ENCODE measurements around the gene LILRA5.
A peak's percentile ranks its signal among the peaks of the same experiment; 100 is the strongest.
"Not testable (repeated sequence)": the region's sequence is repeated elsewhere in the genome, so short reads cannot be mapped to it uniquely, and the experiment has no call there.

The LILRA5 gene

DNA sequence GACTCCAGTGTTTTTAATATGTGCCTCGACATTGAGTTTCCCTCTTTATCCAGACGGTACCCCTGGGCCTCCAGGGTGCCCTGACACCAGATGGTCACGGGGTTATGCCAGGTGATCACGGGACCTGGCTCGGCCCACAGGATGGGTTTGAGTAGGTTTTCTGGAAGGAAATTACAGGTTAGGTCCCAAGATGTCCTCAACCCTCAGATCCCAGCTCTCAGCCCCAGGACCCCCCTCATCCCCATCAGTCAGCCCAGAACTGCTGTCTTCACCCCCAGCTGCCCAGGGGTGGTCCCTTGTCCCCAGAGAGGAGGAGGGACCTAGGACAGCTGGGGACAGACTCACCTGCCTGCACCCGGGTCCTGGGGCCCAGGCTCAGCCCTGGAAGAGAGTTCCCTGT is 25.6 kb upstream of the LILRA5 start:
- H3K9me3 Mint-ChIP-seq: no peaks in the 10 kb centered on the region
- H3K27ac Mint-ChIP-seq: no peak overlapping the region
- H3K4me3 Mint-ChIP-seq: no peak overlapping the region
- H3K36me3 Mint-ChIP-seq (ENCODE audit: low read depth): no peaks in the 10 kb centered on the region
- H3K27me3 Mint-ChIP-seq (ENCODE audit: low read depth): peaks cover 17% of the 10 kb centered on the region
- H3K4me1 Mint-ChIP-seq (ENCODE audit: low read depth): no peaks in the 10 kb centered on the region

DNA sequence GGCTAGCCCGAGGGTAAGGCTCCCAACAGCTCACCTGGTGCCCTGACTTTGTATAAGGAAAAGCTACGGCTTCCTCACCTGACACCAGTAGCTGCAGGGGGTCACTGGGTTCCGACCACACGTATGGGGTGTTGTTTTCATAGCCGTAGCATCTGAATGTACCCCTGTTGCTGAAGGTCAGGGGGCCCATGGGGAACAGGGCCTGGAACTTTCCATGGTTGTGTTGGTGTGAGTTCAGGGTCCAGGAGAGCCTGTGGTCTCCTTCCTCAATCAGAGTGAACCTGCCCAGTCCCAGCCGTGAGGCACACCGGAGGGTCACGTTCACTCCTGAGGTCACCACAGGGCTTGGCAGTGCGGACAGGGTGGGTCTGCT is 24.9 kb upstream of the LILRA5 start:
- H3K27me3 Mint-ChIP-seq (ENCODE audit: low read depth): peaks cover 12% of the 10 kb centered on the region
- H3K4me3 Mint-ChIP-seq: no peak overlapping the region
- no peaks in the 10 kb centered on the region for H3K4me1 Mint-ChIP-seq (ENCODE audit: low read depth)
- H3K27ac Mint-ChIP-seq: no peak overlapping the region
- no peaks in the 10 kb centered on the region for H3K36me3 Mint-ChIP-seq (ENCODE audit: low read depth)
- no peaks in the 10 kb centered on the region for H3K9me3 Mint-ChIP-seq

DNA sequence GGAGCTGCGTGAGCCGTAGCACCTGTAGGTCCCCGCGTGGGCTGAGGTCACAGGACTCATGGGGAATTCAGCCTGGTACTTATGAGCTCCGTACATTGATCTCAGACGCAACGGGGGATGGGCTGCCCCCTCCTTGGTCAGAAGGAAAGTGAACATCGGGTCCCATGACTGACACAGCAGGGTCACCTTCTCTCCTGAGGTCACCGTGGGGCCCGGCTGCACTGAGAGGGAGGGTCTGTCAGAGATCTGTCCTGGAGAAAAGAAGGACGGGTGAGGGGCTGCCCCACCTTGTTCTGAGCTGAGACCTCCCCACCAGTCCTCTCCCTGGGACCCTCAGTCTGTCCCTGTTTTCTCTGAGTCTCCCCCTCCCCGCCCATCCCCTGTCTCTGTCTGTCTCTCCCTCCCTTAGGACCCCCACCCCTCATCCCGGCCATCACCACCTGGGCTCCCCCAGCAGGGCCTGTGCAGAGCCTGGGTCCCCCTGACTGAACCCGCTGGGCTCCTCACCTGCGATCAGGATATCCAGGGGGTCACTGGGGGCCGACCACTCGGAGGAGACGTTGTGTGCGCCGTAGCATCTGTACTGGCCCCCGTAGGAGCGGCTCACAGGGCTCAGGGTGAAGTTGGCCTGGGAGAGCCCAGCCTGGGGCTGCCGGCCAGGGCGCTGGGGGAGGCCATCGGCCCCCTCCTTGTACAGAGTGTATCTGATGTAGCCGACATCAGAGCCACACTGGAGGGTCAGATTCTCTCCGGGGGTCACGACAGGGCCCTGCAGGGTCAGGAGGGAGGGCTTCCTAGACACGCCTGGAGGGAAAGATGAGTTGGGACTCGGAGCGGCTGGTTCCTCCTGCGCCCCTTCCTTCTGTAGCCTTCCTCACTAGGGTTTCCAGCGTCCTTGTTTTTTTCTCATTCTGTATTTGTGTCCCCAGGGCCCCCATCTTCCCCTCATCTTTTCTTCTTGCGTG is 24.2 kb upstream of the LILRA5 start:
- H3K27me3 Mint-ChIP-seq (ENCODE audit: low read depth): peaks cover 12% of the 10 kb centered on the region
- H3K4me3 Mint-ChIP-seq: no peak overlapping the region
- H3K36me3 Mint-ChIP-seq (ENCODE audit: low read depth): no peaks in the 10 kb centered on the region
- H3K4me1 Mint-ChIP-seq (ENCODE audit: low read depth): no peaks in the 10 kb centered on the region
- H3K27ac Mint-ChIP-seq: no peak overlapping the region
- no peaks in the 10 kb centered on the region for H3K9me3 Mint-ChIP-seq

DNA sequence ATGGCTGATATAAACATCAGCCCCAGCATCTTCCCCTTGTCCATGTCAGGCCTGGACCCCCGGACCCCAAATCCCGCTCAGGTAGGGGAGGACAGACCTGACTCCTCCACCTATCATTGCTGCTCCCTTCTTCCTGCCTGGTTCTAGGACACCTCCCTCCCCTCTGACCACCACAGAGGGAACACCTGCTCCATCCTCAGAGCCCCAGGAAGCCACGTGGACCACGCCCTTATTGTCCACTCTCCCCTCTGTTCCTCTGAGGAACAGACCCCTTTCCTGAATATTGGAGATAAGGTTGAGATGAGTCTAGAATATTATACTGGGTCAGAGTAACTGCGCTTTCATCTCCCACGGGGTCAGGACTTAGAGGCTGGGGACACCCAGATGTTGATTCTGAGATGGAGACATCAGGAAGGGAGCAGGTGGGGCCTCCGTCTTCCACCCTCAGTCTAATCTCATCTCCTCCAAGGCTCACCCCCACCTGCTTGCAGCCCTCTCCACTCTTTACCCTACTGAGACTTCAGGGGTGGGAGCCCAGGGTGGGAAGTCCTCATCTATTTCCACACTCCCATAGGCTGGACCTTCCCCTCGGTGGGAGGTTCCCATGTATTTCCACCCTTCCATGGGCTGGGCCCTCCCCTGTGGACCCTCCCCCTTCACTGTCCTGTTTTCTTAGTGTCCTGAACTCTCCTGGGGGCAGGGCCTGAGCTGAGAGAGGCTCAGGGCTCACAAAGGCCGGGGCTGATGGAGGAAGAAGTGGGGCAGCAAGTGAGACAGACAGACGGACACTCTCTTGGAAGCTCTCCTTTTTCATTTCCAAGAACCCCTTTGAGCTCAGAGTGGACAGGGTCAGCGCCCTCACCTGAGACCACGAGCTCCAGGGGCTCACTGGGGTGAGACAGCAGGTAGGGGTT is 23.3 kb upstream of the LILRA5 start:
- Mint-ChIP-seq H3K27me3 (ENCODE audit: low read depth) (peaks cover 12% of the 10 kb centered on the region), H3K4me1 (ENCODE audit: low read depth) (no peaks in the 10 kb centered on the region), H3K27ac (peak overlapping the region; percentile 16), H3K9me3 (no peaks in the 10 kb centered on the region), H3K36me3 (ENCODE audit: low read depth) (no peaks in the 10 kb centered on the region), H3K4me3 (no peak overlapping the region)

DNA sequence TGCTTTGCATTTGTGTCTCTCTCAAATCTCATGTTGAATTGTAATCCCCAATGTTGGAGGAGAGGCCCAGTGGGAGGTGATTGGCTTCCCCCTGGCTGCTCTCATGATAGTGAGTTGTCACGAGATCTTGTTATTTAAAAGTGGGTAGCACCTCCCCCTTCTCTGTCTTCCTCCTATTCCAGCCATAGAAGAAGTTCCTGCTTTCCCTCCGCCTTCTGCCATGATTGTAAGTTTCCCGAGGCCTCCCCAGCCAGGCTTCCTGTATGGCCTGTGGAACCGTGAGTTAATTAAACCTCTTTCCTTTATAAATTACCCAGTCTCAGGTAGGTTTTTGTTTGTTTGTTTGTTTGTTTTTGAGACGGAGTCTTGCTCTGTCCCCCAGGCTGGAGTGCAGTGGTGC is 22.2 kb upstream of the LILRA5 start:
- H3K36me3 Mint-ChIP-seq (ENCODE audit: low read depth): no peaks in the 10 kb centered on the region
- no peak overlapping the region for H3K27ac Mint-ChIP-seq
- peaks cover 11% of the 10 kb centered on the region for H3K27me3 Mint-ChIP-seq (ENCODE audit: low read depth)
- H3K4me3 Mint-ChIP-seq: no peak overlapping the region
- H3K9me3 Mint-ChIP-seq: no peaks in the 10 kb centered on the region
- no peaks in the 10 kb centered on the region for H3K4me1 Mint-ChIP-seq (ENCODE audit: low read depth)

DNA sequence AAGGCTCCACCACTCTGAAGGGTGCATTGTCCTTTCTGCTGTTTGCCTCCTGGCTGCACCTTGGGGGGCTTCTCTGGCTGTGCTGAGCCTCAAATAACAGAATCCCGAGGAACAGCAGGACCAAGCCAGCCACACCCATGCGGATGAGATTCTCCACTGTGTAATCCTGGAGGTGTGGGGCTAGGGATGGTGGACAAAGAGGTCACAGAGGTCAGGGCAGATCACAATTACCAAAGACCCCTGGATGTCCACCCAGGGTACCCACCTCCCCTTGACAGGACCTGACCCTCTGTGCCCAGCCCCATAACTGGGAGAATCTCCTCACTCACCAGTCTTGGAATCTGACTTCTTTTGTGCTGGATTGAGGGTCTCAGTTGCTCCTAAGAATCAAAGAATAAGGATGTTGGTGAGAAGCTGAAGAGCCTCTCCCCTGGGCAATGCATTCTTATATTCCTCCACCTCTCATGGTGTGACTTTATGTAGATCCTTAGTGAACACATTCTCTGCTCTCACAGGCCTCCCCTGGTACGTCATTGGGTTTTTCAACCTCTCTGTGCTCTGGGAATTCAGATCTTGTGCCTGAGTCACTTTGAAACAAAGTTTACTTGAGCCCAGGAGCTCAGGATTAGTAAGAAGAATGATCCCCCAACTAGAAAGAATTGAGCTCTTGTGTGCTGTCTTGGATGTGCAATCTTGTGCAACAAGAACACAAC is 20.8 kb upstream of the LILRA5 start:
- Mint-ChIP-seq H3K4me3 (no peak overlapping the region), H3K9me3 (no peaks in the 10 kb centered on the region), H3K27me3 (ENCODE audit: low read depth) (peaks cover 1% of the 10 kb centered on the region), H3K4me1 (ENCODE audit: low read depth) (peaks cover 1% of the 10 kb centered on the region), H3K27ac (no peak overlapping the region), H3K36me3 (ENCODE audit: low read depth) (no peaks in the 10 kb centered on the region)

DNA sequence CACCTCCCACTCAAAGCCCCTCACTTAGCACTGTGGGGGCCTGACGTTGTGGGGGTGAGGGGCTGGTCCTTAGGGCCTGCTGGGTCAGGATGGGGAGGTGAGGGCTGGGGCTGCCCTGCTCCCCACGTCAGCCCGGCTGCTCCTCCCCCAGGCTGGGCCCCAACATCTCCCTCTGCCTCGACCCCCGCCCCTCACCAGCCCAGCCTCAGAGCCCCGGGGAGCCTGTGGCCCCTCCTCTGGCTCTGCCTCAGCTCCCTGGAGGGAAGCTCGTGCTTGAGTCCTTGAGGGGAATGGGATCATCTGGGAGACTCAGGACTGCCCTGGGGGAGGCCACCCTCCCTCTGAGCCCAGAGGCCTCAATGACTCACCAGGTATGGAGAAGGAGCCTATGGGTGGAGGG is 19.2 kb upstream of the LILRA5 start:
- peaks cover 4% of the 10 kb centered on the region for H3K27me3 Mint-ChIP-seq (ENCODE audit: low read depth)
- no peaks in the 10 kb centered on the region for H3K36me3 Mint-ChIP-seq (ENCODE audit: low read depth)
- H3K4me3 Mint-ChIP-seq: no peak overlapping the region
- no peaks in the 10 kb centered on the region for H3K9me3 Mint-ChIP-seq
- no peak overlapping the region for H3K27ac Mint-ChIP-seq
- peaks cover 5% of the 10 kb centered on the region for H3K4me1 Mint-ChIP-seq (ENCODE audit: low read depth)

DNA sequence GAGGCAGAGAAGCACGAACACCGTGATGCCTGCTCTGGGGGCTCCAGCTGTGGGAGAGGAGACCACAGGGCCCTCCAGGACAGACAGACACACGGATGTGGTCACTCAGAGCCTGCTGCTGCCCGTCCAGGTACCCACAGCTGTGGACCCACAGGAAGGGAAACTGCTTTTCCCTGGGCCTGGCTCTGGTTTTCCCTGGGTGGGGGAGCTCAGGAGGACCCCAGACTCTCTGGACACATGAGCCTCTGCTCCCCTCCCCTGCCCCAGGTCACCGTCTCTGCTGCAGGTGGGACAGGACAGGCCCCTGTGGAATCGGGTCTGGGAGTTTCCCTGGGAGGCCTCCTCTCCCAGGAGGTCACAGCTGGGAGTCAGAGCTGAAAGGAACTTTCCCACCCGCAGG is 18.7 kb upstream of the LILRA5 start:
- Mint-ChIP-seq H3K4me3 (no peak overlapping the region), H3K27ac (no peak overlapping the region), H3K9me3 (no peaks in the 10 kb centered on the region), H3K36me3 (ENCODE audit: low read depth) (no peaks in the 10 kb centered on the region), H3K4me1 (ENCODE audit: low read depth) (peaks cover 9% of the 10 kb centered on the region), H3K27me3 (ENCODE audit: low read depth) (peaks cover 4% of the 10 kb centered on the region)

DNA sequence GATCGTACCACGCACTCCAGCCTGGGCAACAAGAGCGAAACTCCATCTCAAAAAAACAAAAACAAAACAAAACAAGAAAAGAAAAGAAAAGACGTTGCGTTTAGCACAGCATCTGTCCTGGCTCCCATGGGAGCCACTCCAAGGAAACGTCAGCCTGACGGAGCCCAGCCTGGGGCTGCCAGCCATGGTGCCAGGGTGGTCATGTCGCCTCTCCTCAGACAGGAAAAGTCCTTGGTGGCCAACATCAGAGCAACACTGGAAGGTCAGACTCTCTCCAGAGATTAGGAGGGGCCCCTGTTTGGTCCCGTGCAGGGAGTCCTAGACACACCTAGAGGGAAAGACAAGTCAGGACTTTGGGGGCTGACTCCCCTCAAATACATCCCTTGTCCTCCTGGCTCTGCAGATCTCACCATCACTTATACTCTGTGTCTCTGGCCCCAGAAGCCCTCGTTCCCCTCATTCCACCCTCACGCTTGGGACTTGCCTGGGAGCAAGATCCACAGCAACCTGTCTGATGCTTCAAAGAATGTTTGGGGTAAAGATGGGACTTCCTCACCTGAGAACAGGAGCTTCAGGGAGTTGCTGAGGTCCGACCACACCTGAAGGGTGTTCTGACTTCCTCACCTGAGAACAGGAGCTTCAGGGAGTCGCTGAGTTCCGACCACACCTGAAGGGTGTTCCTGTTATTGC is 16.7 kb upstream of the LILRA5 start:
- no peak overlapping the region for H3K4me3 Mint-ChIP-seq
- H3K36me3 Mint-ChIP-seq (ENCODE audit: low read depth): no peaks in the 10 kb centered on the region
- peaks cover 13% of the 10 kb centered on the region for H3K4me1 Mint-ChIP-seq (ENCODE audit: low read depth)
- H3K9me3 Mint-ChIP-seq: no peaks in the 10 kb centered on the region
- H3K27me3 Mint-ChIP-seq (ENCODE audit: low read depth): peaks cover 10% of the 10 kb centered on the region
- H3K27ac Mint-ChIP-seq: no peak overlapping the region

DNA sequence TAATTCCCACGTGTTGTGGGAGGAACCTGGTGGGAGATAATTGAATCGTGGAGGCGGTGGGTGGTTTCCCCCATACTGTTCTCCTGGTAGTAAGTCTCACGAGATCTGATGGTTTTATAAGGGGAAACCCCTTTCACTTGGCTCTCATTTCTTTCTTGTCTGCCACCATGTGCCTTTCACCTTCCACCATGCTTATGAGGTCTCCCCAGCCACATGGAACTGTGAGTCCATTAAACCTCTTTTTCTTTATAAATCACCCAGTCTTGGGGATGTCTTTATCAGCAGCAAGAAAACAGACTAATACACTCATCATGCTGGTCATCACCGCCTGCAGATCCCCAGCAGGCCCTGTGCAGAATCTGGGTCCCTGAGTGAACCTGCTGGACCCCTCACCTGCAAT is 15.8 kb upstream of the LILRA5 start:
- Mint-ChIP-seq H3K27me3 (ENCODE audit: low read depth) (peaks cover 10% of the 10 kb centered on the region), H3K4me1 (ENCODE audit: low read depth) (peaks cover 13% of the 10 kb centered on the region)
- H3K9me3 Mint-ChIP-seq; H3K4me3 Mint-ChIP-seq; H3K36me3 Mint-ChIP-seq (ENCODE audit: low read depth); H3K27ac Mint-ChIP-seq: not testable (repeated sequence)

DNA sequence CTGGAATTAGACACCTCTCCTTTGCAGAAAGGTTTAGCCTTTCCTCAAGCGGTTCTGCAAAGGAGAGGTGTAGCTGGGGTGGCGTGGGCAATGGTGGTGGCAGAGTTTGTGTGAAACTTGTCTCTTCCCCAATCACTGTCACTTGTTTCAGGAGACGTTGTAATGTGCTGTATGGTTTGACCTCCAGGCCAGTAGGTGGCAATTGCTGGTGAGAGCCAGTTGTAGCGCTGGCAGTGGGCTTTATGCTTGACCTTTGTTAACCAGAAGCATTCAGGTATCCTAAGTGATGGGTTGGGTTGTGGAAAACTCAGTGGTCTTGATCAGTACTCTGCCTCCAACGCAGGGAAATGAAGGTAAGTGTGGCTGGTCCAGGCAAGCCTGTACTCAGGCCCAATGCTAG is 12.7 kb upstream of the LILRA5 start:
- no peaks in the 10 kb centered on the region for H3K9me3 Mint-ChIP-seq
- H3K4me3 Mint-ChIP-seq: no peak overlapping the region
- H3K27me3 Mint-ChIP-seq (ENCODE audit: low read depth): peaks cover 26% of the 10 kb centered on the region
- H3K36me3 Mint-ChIP-seq (ENCODE audit: low read depth): no peaks in the 10 kb centered on the region
- no peak overlapping the region for H3K27ac Mint-ChIP-seq
- peaks cover 13% of the 10 kb centered on the region for H3K4me1 Mint-ChIP-seq (ENCODE audit: low read depth)

DNA sequence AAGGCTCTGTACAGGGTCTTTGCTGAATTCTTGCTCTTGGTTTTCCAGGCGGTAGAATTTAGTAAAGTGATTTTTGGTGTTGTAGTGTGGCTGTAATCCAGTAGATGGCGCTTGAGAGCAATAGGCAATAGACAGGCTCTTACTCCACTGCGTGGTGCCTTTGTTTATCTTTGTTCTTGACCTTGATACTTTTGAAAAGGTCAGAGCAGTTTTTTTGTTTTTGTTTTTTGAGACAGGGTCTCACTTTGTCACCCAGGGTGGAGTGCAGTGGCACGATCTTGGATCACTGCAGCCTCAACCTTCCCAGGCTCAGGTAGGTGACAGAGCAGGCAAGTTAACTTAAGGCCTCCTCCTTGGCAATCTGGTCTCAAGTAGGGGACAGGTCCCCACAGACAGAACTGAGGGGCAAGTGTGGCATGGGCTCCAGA is 12.2 kb upstream of the LILRA5 start:
- no peaks in the 10 kb centered on the region for H3K36me3 Mint-ChIP-seq (ENCODE audit: low read depth)
- no peak overlapping the region for H3K27ac Mint-ChIP-seq
- peaks cover 13% of the 10 kb centered on the region for H3K4me1 Mint-ChIP-seq (ENCODE audit: low read depth)
- H3K4me3 Mint-ChIP-seq: no peak overlapping the region
- no peaks in the 10 kb centered on the region for H3K9me3 Mint-ChIP-seq
- peaks cover 30% of the 10 kb centered on the region for H3K27me3 Mint-ChIP-seq (ENCODE audit: low read depth)

DNA sequence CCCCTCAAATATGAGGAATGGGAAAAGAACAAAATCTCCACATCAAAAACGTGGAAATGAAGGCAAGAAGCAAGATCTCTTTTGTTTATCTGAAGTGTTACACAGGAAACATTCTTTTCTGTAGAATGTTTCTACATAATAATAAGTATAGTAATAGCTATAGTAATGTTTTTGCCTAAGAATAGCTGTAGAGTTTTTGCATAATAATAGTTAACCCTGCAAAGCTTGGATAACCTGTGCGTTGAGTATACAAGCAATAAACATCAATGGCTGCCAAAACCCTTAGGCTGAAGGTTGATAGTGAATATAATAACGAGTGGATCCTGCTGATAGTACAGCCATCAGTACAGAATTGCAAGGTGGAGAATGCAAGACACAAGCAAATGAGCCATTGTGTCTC is 11.1 kb upstream of the LILRA5 start:
- Mint-ChIP-seq H3K4me3 (no peak overlapping the region), H3K9me3 (no peaks in the 10 kb centered on the region), H3K27ac (no peak overlapping the region), H3K27me3 (ENCODE audit: low read depth) (peaks cover 32% of the 10 kb centered on the region), H3K4me1 (ENCODE audit: low read depth) (peaks cover 13% of the 10 kb centered on the region), H3K36me3 (ENCODE audit: low read depth) (no peaks in the 10 kb centered on the region)

DNA sequence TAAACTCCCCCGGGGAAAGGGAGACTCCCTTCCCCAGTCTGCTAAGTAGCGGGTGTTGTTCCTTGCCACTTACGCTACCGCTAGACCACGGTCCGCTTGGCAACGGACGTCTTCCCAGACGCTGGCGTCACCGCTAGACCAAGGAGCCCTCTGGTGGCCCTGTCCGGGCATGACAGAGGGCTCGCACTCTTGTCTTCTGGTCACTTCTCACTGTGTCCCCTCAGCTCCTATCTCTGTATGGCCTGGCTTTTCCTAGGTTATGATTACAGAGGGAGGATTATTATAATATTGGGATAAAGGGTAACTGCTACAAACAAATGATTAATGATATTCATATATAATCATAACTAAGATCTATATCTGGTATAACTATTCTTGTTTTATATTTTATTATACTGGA is 10.0 kb upstream of the LILRA5 start:
- not testable (repeated sequence) for H3K36me3 Mint-ChIP-seq (ENCODE audit: low read depth); H3K9me3 Mint-ChIP-seq; H3K27ac Mint-ChIP-seq; H3K4me3 Mint-ChIP-seq
- Mint-ChIP-seq H3K4me1 (ENCODE audit: low read depth) (peaks cover 12% of the 10 kb centered on the region), H3K27me3 (ENCODE audit: low read depth) (peaks cover 28% of the 10 kb centered on the region)

All from T-helper 1 cell treated with Interleukin-12 subunit alpha and Interleukin-12 subunit beta and Interleukin-4 antibody, amounts not matched to agents 30 μg/mL and 1 μg/mL, for 36 hours (primary cell).